Sigmoid colon (tissue), 4 donors: ENCODE data around the gene DNAJC27.

Experiments used
- CTCF ChIP-seq, 4 experiments: fragments of 450-650 bp in 3 of 4; fragments of 200-600 bp in 1 of 4; IDR thresholded peaks; one replicate each; pipeline ENCODE4 v1.5.1; 2016 to 2019; ENCODE audit warnings: antibody characterized with exemption in 4 of 4, mild to moderate bottlenecking in 3 of 4, moderate library complexity in 2 of 4
- POLR2A ChIP-seq, 2 donors: fragments of 450-650 bp; IDR thresholded peaks; one replicate each; pipeline ENCODE4 v1.6.1; 2016; ENCODE audit warnings: antibody characterized with exemption in 2 of 2, mild to moderate bottlenecking in 2 of 2, moderate library complexity in 2 of 2
- POLR2AphosphoS5 ChIP-seq, 4 donors: sonication (generic); formaldehyde crosslinking; IDR thresholded peaks; one replicate each; pipeline ENCODE4 v1.6.1; 2017; ENCODE audit warnings: antibody characterized with exemption in 4 of 4

- TF ChIP-seq CTCF (IDR thresholded peaks at IDR 0.05): no peak
- no peak for TF ChIP-seq POLR2A (IDR thresholded peaks at IDR 0.05)
- no peak for TF ChIP-seq POLR2AphosphoS5 (IDR thresholded peaks at IDR 0.05)
These were observed 9.8 kb upstream of the DNAJC27 start for GRCh38 chr2:24981411-24982136.
